Stomach (tissue), 4 donors: ENCODE results near the gene MYNN.

ENCODE experiments used
- CTCF ChIP-seq, 7 experiments: fragments of 450-650 bp in 4 of 7; fragments of 200-600 bp in 3 of 7; sonication (generic) in 3 of 7; IDR thresholded peaks; one replicate each; pipeline ENCODE4 v1.5.1; 2016 to 2019; ENCODE audit warnings: antibody characterized with exemption in 7 of 7, control low read depth in 2 of 7, mild to moderate bottlenecking in 1 of 7
- EP300 ChIP-seq: sonication (generic); formaldehyde crosslinking; IDR thresholded peaks from one replicate; pipeline ENCODE4 v1.6.1; 2017; ENCODE audit warnings: antibody characterized with exemption
- POLR2A ChIP-seq, 4 donors: fragments of 450-650 bp; IDR thresholded peaks; one replicate each; pipeline ENCODE4 v1.6.1; 2016; ENCODE audit warnings: antibody characterized with exemption in 4 of 4, control low read depth in 2 of 4, mild to moderate bottlenecking in 1 of 4, moderate library complexity in 1 of 4
- POLR2AphosphoS5 ChIP-seq, 3 donors: sonication (generic); formaldehyde crosslinking; IDR thresholded peaks; one replicate each; pipeline ENCODE4 v1.6.1; 2016; ENCODE audit warnings: antibody characterized with exemption in 3 of 3

GRCh38 chr3:169813278-169813677, 40.1 kb downstream of the MYNN start:
- TF ChIP-seq POLR2AphosphoS5 (IDR thresholded peaks at IDR 0.05) (no peak), POLR2A (IDR thresholded peaks at IDR 0.05) (no peak), CTCF (IDR thresholded peaks at IDR 0.05) (no peak), EP300 (no peak)
